GM12873 (cell line): ENCODE measurements around the gene RAPGEF4.

ENCODE experiments used
- TF ChIP-seq, protein P1 (sequence below): IDR thresholded peaks from 2 replicates; pipeline ENCODE4 v1.5.1; 2012; ENCODE audit warnings: low read depth, mild to moderate bottlenecking, moderate library complexity, low read length, control low read depth; ENCODE audit not compliant: insufficient read depth; ENCODE audit errors: missing control alignments

The RAPGEF4 gene

DNA sequence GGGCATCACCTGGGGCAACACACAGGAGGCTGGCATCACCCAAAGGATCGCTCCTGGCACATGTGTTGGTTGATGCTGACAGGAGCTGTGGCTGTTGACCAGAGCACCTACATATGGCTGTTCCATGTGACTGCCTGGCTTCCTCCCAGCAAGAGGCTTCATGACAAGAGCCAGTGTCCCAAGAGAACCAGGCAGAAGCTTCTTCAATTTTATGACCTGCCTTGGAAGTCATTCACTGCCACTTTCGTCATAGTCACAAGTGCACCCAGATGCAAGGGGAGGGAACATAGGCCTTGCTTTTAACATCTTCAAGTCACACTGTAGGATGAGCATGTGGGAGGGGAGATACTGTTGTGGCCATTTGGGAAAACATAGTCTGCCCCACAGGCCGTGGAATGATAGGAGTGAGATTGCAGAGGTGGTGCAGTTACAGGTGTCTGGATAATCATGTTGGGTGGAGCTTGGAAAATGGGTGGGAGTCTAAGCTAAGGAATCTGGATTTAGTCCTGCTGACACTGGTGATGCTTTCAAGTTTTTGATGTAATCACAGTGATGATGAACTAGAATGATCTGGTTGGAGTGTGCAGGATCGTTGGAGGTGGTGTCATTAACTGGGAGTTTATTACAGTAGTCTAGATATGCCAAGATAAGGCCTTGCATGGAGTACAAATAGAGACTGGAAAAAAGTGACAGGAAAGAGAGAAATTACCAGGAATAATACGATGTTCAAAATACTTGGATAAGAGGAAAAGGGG is 107.0 kb downstream of the RAPGEF4 start:
- TF ChIP-seq, protein P1, sequence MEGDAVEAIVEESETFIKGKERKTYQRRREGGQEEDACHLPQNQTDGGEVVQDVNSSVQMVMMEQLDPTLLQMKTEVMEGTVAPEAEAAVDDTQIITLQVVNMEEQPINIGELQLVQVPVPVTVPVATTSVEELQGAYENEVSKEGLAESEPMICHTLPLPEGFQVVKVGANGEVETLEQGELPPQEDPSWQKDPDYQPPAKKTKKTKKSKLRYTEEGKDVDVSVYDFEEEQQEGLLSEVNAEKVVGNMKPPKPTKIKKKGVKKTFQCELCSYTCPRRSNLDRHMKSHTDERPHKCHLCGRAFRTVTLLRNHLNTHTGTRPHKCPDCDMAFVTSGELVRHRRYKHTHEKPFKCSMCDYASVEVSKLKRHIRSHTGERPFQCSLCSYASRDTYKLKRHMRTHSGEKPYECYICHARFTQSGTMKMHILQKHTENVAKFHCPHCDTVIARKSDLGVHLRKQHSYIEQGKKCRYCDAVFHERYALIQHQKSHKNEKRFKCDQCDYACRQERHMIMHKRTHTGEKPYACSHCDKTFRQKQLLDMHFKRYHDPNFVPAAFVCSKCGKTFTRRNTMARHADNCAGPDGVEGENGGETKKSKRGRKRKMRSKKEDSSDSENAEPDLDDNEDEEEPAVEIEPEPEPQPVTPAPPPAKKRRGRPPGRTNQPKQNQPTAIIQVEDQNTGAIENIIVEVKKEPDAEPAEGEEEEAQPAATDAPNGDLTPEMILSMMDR: no peak

- TF ChIP-seq, protein P1: no peak
These were observed 107.6 kb downstream of the RAPGEF4 start for GRCh38 chr2:172843266-172843582.

- TF ChIP-seq, protein P1: no peak
These were observed 108.5 kb downstream of the RAPGEF4 start for GRCh38 chr2:172843902-172844715.

DNA sequence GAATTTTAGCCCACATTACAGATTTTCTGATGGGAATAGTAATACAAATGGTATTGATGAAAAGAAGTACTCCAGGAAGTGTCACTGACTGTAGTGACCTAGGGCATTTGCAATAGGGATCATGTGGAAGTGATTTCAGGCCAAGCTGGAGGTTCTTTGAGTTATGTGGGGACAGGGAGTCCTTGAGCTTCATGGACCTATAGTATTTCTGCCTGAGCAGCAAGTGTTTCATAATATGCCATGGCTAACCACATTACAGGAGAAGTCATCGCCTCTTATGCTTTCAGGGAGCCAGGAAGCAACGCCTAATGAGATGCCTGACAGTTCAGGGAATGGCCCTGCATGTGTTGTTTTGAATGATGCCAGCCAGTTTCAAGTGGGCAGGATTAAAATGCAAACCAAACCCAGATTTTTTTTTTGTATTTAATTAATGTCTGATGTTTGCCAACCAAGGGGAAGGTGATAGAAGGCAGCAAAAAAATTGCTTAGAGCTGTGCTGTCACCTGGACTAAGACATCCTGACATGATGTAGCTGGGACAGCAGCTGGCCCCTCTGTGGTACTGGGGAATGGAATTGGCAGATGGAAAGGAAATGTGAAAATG is 109.5 kb downstream of the RAPGEF4 start:
- TF ChIP-seq, protein P1: no peak

- TF ChIP-seq, protein P1: no peak
These were observed 110.9 kb downstream of the RAPGEF4 start for GRCh38 chr2:172846551-172846950.

GRCh38 chr2:172847188-172847587 is 111.5 kb downstream of the RAPGEF4 start:
- TF ChIP-seq, protein P1: no peak

GRCh38 chr2:172848519-172848918 is 112.9 kb downstream of the RAPGEF4 start:
- TF ChIP-seq, protein P1: no peak
